OCI-LY7 (cell line): Measurements from ENCODE around the gene SMAP1. TPM values are rescaled to one million over a fixed set of nuclear protein-coding genes. Genes with fewer than 3 reads are reported as not detected.

ENCODE experiments used
- Bru-seq: library from RNA; stranded (reverse); fragments of 400-500 nt; gene quantifications from one replicate; lab custom pipeline; 2021; lab: Mats Ljungman, UMichigan
- BruChase-seq, 2 experiments: library from RNA; stranded (reverse); fragments of 400-500 nt; gene quantifications; one replicate each; lab custom pipeline; 2021; lab: Mats Ljungman, UMichigan
- BruUV-seq: library from RNA; stranded (reverse); fragments of 400-500 nt; replicated peaks from 2 replicates; lab custom pipeline; 2021; lab: Mats Ljungman, UMichigan
- CTCF ChIA-PET: fragments of 300-600 bp; sonication (Branson Sonifier 250); formaldehyde crosslinking; loops from one replicate; lab custom pipeline; 2022; ENCODE audit warnings: antibody characterized with exemption; ENCODE audit not compliant: unreplicated experiment; lab: Charles Lee
- POLR2A ChIA-PET: fragments of 300-600 bp; sonication (Branson Sonifier 250); formaldehyde crosslinking; loops from one replicate; lab custom pipeline; 2022; ENCODE audit warnings: antibody characterized with exemption; lab: Charles Lee
- DNase-seq: peaks from one replicate; pipeline ENCODE4 v3.0.0-alpha.2; 2015; ENCODE audit warnings: low spot score
- H2AFZ ChIP-seq: fragments of 200-600 bp; sonication (generic), shearing (Covaris generic); 2 replicates; pipeline ENCODE4 v1.6.1; 2014; ENCODE audit warnings: mild to moderate bottlenecking, antibody characterized with exemption, low read length, moderate library complexity
- H3K27ac ChIP-seq: fragments of 200-600 bp; sonication (generic); 2 replicates; pipeline ENCODE4 v1.5.1; 2014; ENCODE audit warnings: mixed run types, low read depth, mild to moderate bottlenecking, moderate library complexity, low read length, inconsistent platforms; ENCODE audit not compliant: poor library complexity, severe bottlenecking
- H3K36me3 ChIP-seq: fragments of 200-600 bp; sonication (generic); 2 replicates; pipeline ENCODE4 v1.6.1; 2014; ENCODE audit warnings: mild to moderate bottlenecking, antibody characterized with exemption, low read length, moderate library complexity, mixed read lengths; ENCODE audit not compliant: insufficient read depth
- H3K4me1 ChIP-seq: fragments of 200-600 bp; sonication (generic); 2 replicates; pipeline ENCODE4 v1.5.1; 2014; ENCODE audit warnings: mild to moderate bottlenecking, low read length; ENCODE audit not compliant: insufficient read depth, poor library complexity, severe bottlenecking
- H3K4me2 ChIP-seq: fragments of 200-600 bp; sonication (generic); 2 replicates; pipeline ENCODE4 v1.6.1; 2014; ENCODE audit warnings: mild to moderate bottlenecking, low read length
- H3K4me3 ChIP-seq: fragments of 200-600 bp; sonication (generic); 2 replicates; pipeline ENCODE4 v1.5.1; 2014; ENCODE audit warnings: mild to moderate bottlenecking, low read depth, low read length; ENCODE audit not compliant: poor library complexity, severe bottlenecking
- H3K79me2 ChIP-seq: fragments of 200-600 bp; sonication (generic); 2 replicates; pipeline ENCODE4 v1.6.1; 2016; ENCODE audit warnings: low read depth, mild to moderate bottlenecking, low read length, moderate library complexity, mixed read lengths; ENCODE audit not compliant: insufficient read depth
- H3K9me2 ChIP-seq: fragments of 200-600 bp; sonication (generic); 2 replicates; pipeline ENCODE4 v1.6.1; 2016; ENCODE audit warnings: mild to moderate bottlenecking, low read length, mixed read lengths; ENCODE audit not compliant: insufficient read depth
- H3K9me3 ChIP-seq: fragments of 200-600 bp; sonication (generic); 2 replicates; pipeline ENCODE4 v1.6.1; 2014; ENCODE audit warnings: mild to moderate bottlenecking, mixed run types, low read length, mixed read lengths
- H4K20me1 ChIP-seq: fragments of 200-600 bp; sonication (generic); 2 replicates; pipeline ENCODE4 v1.6.1; 2014; ENCODE audit warnings: mild to moderate bottlenecking, antibody characterized with exemption, low read length, moderate library complexity, mixed read lengths; ENCODE audit not compliant: insufficient read depth
- EZH2phosphoT487 ChIP-seq: fragments of 200-600 bp; sonication (generic); IDR thresholded peaks from 2 replicates; pipeline ENCODE4 v1.6.1; 2018; ENCODE audit warnings: low read depth, borderline replicate concordance, mild to moderate bottlenecking, mixed run types, antibody characterized with exemption, low read length, moderate library complexity, mixed read lengths
- intact Hi-C: fragments of 100-400 bp; cut with micrococcal nuclease; formaldehyde crosslinking; loops from one replicate; pipeline ENCODE4 v1.10.0; 2022; ENCODE audit not compliant: unreplicated experiment
- long read RNA-seq: library from polyadenylated mRNA; stranded (forward); transcript quantifications from one replicate; pipeline ENCODE4 v2.0.0, GENCODE V29; 2022
- total RNA-seq, 2 experiments: library from RNA; depleted of rRNA in 1 of 2; stranded (reverse); fragments of >200 nt in 1 of 2; shearing (Covaris generic) in 1 of 2; gene quantifications; 2 replicates each; pipeline ENCODE4 v1.2.3, GENCODE V29; 2014 to 2022
- TF ChIP-seq, protein P1 (sequence below): fragments of 200-600 bp; sonication (generic); conservative IDR thresholded peaks from 2 replicates; pipeline ENCODE4 v1.5.1; 2014; ENCODE audit warnings: mild to moderate bottlenecking, antibody characterized with exemption, low read length, moderate library complexity, mixed read lengths

The SMAP1 gene
- total RNA-seq (2014; rRNA removed; shearing (Covaris generic)) (10.9 and 15.1 TPM in 2 replicates), total RNA-seq (2022) (26.2 and 28.9 TPM in 2 replicates), Bru-seq, nascent RNA (percentile 77 among the genes with signal in this experiment), BruChase-seq, experiment 1, labeled RNA remaining after a 6-hour chase (percentile 66 among the genes with signal in this experiment), BruChase-seq, experiment 2, labeled RNA remaining after a 2-hour chase (percentile 66 among the genes with signal in this experiment)
- long read RNA-seq, transcript SMAP1-203 (11 exons, 3,333 nt), result minor isoform, 9 of 45 reads
- long read RNA-seq, transcript SMAP1-201 (10 exons, 2,403 nt), result major isoform, 22 of 45 reads
- long read RNA-seq, partial matches to known transcripts, result 8 of 45 reads
- long read RNA-seq, other reads (novel, unspliced or antisense), result 6 of 45 reads

DNA sequence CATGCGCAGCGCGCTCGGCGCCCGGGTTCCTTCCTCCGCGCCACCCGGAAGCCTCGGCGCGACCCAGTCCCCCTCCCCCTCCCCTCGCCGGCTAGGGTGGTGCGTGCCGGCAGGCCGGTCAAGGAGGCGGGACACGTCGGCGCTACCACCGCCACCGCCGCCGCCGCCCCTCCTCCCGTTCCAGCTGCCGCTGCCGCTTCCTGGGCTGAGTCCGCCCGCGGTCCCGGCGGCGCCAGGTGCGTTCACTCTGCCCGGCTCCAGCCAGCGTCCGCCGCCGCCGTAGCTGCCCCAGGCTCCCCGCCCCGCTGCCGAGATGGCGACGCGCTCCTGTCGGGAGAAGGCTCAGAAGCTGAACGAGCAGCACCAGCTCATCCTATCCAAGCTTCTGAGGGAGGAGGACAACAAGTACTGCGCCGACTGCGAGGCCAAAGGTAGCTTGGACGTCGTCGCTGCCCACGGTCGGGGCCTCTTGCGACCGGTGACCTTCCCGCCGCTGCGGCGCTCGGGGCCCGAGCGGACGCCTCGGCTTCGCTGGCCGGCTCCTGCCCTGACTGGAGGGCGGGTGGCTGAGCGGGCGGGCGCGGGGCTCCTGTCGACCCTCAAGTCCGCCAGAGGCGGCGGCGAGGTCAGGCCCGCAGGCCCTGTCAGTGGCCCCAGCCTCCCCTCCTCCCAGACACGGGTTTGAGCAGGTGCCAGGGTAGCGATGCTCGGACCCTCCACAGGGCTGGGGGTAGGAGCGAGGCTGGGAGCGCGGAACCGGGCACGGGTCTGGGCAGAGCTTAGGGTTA, at the start of gene SMAP1:
Gene SMAP1 (plus strand): TSS at position 173 of the 788 bp plus-strand sequence. CDS start 141 bp downstream, at position 314.
- intact Hi-C loops, result loop anchor here (2.0 kb wide), 2 partner anchors 101 to 253 kb away; partner anchors contain the start of gene SDHAF4
- H3K4me2 ChIP-seq, result peak within 1 kb of the TSS; percentile 99
- H3K9me3 ChIP-seq, result no peaks in the 10 kb centered on the region
- DNase-seq, result peak; percentile 93
- peak within 1 kb of the TSS; percentile 91 for H3K4me3 ChIP-seq
- H3K4me1 ChIP-seq, result peaks cover 19% of the 10 kb centered on the region
- H2AFZ ChIP-seq, result peak within 1 kb of the TSS; percentile 100
- peaks cover 40% of the 10 kb centered on the region for H3K79me2 ChIP-seq
- TF ChIP-seq, protein P1, sequence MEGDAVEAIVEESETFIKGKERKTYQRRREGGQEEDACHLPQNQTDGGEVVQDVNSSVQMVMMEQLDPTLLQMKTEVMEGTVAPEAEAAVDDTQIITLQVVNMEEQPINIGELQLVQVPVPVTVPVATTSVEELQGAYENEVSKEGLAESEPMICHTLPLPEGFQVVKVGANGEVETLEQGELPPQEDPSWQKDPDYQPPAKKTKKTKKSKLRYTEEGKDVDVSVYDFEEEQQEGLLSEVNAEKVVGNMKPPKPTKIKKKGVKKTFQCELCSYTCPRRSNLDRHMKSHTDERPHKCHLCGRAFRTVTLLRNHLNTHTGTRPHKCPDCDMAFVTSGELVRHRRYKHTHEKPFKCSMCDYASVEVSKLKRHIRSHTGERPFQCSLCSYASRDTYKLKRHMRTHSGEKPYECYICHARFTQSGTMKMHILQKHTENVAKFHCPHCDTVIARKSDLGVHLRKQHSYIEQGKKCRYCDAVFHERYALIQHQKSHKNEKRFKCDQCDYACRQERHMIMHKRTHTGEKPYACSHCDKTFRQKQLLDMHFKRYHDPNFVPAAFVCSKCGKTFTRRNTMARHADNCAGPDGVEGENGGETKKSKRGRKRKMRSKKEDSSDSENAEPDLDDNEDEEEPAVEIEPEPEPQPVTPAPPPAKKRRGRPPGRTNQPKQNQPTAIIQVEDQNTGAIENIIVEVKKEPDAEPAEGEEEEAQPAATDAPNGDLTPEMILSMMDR, result no peak
- no peak for TF ChIP-seq EZH2phosphoT487
- peaks cover 19% of the 10 kb centered on the region for H4K20me1 ChIP-seq
- ChIA-PET CTCF (interaction anchor here (0.7 to 0.9 kb wide), 2 partner anchors 95 to 189 kb away, joined by 3 read pairs; no protein-coding TSS in a partner anchor), POLR2A (interaction anchor here (0.5 to 3.0 kb wide), 20 partner anchors 9 to 339 kb away, joined by 3 to 18 read pairs (median 6); partner anchors contain the start of genes FAM135A and SDHAF4)
- BruUV-seq, result no TSS peak
- peak within 1 kb of the TSS; percentile 64 for H3K27ac ChIP-seq
- peaks cover 9% of the 10 kb centered on the region; the same call in 1 of the 2 replicates for H3K36me3 ChIP-seq
- no peaks in the 10 kb centered on the region for H3K9me2 ChIP-seq

DNA sequence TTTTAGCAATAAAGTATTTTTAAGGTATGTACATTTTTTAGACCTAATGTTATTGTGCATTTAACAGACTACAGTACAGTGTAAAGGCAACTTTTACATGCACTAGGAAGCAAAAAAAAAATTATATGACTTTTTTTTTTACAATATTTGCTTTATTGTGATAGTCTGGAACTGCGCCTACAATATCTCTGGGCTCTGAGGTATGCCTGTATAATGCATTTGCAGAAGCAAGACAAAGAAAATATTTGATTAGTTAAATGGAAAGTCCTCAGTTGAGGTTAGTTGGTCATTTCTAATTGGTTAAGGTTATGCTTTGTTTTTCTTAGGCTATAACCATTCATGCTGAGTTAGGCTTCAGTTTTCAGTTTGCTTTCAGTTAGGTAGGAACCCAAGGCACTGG, 46.9 kb upstream of the SMAP1 start:
- H3K4me2 ChIP-seq, result no peak overlapping the region
- H3K27ac ChIP-seq, result no peak overlapping the region
- H3K4me1 ChIP-seq, result no peaks in the 10 kb centered on the region
- no peaks in the 10 kb centered on the region for H3K79me2 ChIP-seq
- H3K4me3 ChIP-seq, result no peak overlapping the region
- BruUV-seq, result no TSS peak
- no peak overlapping the region for H2AFZ ChIP-seq
- intact Hi-C loops, result no loop called here
- no peak for TF ChIP-seq EZH2phosphoT487
- H3K9me3 ChIP-seq, result no peaks in the 10 kb centered on the region
- ChIA-PET POLR2A (interaction anchor here (0.6 to 0.7 kb wide), 3 partner anchors 13 to 95 kb away, joined by 3 to 6 read pairs (median 3); no protein-coding TSS in a partner anchor), CTCF (no interaction called here)
- DNase-seq, result no peak
- no peaks in the 10 kb centered on the region for H3K9me2 ChIP-seq
- no peaks in the 10 kb centered on the region for H3K36me3 ChIP-seq
- H4K20me1 ChIP-seq, result no peaks in the 10 kb centered on the region

DNA sequence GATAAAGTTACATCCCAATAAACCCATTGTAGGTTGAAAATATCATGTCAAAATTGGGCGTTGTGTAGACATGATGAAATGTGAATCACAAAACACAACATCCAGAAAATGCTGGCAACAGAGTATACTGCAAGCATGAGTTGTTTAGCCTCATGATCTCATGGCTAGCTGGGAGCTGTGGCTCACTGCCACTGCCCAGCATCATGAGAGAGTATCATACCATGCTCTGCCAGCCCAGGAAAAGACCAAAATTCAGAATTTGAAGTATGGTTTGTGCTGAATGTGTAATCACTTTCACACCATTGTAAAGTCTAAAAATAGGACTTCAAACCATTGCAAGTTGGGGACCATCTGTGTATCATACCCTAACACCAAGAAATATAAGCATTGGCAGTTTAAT, 45.2 kb upstream of the SMAP1 start:
- ChIA-PET CTCF (no interaction called here), POLR2A (no interaction called here)
- TF ChIP-seq EZH2phosphoT487, result no peak
- TF ChIP-seq, protein P1, result no peak
- no peaks in the 10 kb centered on the region for H3K79me2 ChIP-seq
- no peaks in the 10 kb centered on the region for H4K20me1 ChIP-seq
- H3K36me3 ChIP-seq, result no peaks in the 10 kb centered on the region
- no peak overlapping the region for H3K27ac ChIP-seq
- H3K4me1 ChIP-seq, result no peaks in the 10 kb centered on the region
- BruUV-seq, result no TSS peak
- H3K9me3 ChIP-seq, result no peaks in the 10 kb centered on the region
- intact Hi-C loops, result no loop called here
- no peak overlapping the region for H3K4me3 ChIP-seq
- no peak for DNase-seq
- H2AFZ ChIP-seq, result no peak overlapping the region
- H3K4me2 ChIP-seq, result no peak overlapping the region
- H3K9me2 ChIP-seq, result no peaks in the 10 kb centered on the region
